Measurements from ENCODE around the gene CDC16. TPM values are rescaled to one million over a fixed set of nuclear protein-coding genes. Genes with fewer than 3 reads are reported as not detected.

CDC16 gene, protein sequence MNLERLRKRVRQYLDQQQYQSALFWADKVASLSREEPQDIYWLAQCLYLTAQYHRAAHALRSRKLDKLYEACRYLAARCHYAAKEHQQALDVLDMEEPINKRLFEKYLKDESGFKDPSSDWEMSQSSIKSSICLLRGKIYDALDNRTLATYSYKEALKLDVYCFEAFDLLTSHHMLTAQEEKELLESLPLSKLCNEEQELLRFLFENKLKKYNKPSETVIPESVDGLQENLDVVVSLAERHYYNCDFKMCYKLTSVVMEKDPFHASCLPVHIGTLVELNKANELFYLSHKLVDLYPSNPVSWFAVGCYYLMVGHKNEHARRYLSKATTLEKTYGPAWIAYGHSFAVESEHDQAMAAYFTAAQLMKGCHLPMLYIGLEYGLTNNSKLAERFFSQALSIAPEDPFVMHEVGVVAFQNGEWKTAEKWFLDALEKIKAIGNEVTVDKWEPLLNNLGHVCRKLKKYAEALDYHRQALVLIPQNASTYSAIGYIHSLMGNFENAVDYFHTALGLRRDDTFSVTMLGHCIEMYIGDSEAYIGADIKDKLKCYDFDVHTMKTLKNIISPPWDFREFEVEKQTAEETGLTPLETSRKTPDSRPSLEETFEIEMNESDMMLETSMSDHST
- total RNA-seq (2022; extraction: Qiagen RNA extraction) = 38.6 to 46.3 TPM (median 44.6 TPM) in 5 replicates

DNA sequence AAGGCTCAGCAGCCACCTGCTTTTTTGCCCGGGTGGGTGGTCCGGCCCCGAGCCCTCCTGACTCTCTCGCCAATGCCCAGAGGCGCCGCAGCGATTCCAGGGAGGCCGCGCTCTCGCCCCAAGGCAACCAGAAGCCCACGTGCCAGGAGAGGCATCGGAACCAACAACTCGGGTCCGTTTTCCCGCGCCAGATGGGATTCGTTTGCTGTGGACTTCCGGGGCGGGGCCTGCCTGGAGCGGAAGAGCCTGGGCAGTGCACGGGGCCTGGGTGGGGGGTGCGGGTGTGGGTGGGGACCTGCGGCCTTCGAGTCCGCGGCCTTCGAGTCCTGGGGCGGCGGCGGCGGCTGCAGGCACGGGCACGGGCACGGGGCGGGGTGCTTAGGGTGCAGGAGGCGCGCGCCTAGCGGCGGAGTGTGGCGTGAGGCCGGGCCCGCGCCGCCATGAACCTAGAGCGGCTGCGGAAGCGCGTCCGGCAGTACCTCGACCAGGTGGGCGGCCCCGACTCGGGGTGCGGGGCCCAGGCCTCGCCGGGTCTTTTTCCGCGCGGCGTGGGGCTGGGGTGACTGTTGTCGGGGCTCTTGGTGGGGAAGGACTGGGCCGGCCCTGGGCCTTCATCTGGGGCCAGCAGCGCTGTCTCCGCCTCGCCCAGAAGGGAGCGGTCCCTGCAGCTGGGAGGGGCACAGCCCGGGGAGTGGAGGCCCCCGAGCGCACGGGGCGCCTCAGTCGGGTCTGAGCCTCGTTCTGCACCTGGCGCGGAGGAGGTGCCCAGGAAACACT lies at the start of gene CDC16:
Gene CDC16 (plus strand): TSS at position 253 of the 777 bp plus-strand sequence. CDS start 188 bp downstream, at position 441.

DNA sequence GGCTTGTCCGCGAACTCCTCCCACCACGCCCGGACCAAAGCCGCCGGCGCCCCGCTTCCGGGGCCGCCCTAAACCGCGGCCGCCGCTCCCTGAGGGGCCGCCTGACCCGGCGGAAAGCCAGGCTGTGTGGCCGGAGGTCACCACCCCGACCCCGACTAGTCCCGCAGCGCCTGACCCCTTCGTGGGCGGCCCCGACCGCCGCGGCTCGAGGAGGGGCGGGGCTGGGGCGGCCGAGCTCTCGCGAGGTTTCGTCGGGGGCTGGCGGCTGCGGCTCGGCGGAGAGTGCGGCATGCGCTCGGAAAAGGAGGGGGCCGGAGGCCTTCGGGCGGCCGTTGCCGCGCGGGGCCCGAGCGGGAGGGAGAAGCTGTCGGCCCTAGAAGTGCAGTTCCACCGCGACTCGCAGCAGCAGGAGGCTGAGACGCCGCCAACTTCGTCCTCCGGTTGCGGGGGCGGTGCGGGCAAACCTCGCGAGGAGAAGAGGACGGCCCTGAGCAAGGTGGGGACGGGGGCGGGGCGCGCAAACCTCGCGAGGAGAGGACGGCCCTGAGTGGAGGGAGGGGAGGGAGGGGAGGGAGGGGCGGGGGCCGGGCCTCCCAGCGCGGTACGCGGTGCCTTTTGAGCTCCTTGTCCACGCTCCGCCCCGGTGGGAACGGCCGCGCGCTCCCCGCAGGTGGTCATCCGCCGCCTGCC lies 46.8 kb downstream of the CDC16 start, which contains the start of gene UPF3A:
Gene UPF3A (plus strand): TSS at position 251 of the 690 bp plus-strand sequence. CDS start 39 bp downstream, at position 290.

DNA sequence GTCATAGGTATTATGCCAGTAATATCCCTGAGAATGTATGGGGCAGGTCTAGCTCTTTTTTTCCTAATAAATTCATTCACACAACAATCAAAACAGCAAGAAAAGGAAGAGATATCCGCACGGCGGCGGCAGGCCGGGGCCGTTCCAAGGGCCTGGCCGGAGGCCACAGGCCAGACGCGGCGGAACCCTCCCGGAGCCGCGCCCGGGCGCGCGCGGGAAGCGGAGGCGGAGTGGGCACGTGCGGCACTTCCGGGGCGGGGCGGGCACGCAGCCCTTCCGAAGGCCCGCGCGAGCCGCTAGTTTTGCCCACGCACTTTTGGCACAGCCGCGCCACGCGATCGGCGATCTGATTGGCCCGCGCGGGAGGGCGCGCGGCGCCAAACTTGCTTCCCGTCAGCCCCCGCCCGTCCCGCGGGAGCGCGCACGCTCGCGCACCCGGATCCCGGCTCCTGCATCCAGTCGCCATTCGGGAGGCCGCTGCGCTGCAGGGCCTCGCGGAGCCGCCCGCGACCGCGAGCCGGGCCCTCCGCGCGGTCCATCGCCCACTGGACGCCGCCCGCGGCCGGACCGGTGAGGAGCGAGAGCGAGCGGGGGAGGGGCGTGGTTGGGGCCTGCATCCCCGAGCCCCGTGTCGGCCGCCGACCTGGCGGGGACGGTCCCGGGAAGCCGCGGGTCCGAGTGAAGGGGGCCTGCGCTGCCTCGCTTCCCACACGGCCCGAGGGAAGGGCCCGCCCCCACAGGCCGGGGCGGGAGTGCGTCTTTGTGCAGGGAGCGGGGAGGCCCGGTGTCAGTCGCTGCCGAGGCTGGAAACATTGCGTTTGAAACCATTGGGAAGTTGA lies 79.6 kb downstream of the CDC16 start, which contains the start of gene CHAMP1:
Gene CHAMP1 (plus strand): TSS at position 430 of the 839 bp plus-strand sequence. CDS start 9,340 bp downstream, outside the sequence.

Other genes starting within 250 kb of the CDC16 start
- 8.1 to 12.9 TPM (median 10.1 TPM) in 5 replicates for gene RASA3, start 102.3 kb upstream of the CDC16 start, total RNA-seq (2022; extraction: Qiagen RNA extraction)
- gene CFAP97D2, start 55.6 kb upstream of the CDC16 start, total RNA-seq (2022; extraction: Qiagen RNA extraction) = not detected in 5 replicates
- gene UPF3A, start 46.7 kb downstream of the CDC16 start, total RNA-seq (2022; extraction: Qiagen RNA extraction) = 31.5 to 34.8 TPM (median 32.7 TPM) in 5 replicates
- gene CHAMP1, start 79.6 kb downstream of the CDC16 start, total RNA-seq (2022; extraction: Qiagen RNA extraction) = 22.6 to 24.5 TPM (median 23.8 TPM) in 5 replicates

All from A549 treated with Hydrocortisone at 1 μM for 4 hours (cell line).